A673 (cell line): Measurements from ENCODE around the gene STOML1.

Experiments
- CTCF ChIP-seq: fragments of 300-800, 200-600 bp; sonication (generic); conservative IDR thresholded peaks from 2 replicates; pipeline ENCODE4 v1.5.1; 2017; ENCODE audit warnings: low read depth, mild to moderate bottlenecking, antibody characterized with exemption, low read length, moderate library complexity, mixed read lengths
- EZH2 ChIP-seq: fragments of 200-600 bp; sonication (generic); IDR thresholded peaks from 2 replicates; pipeline ENCODE4 v1.6.1; 2017; ENCODE audit warnings: borderline replicate concordance, low read depth, mild to moderate bottlenecking, mixed read lengths, antibody characterized with exemption, low read length; ENCODE audit not compliant: poor library complexity, severe bottlenecking

- no peak for TF ChIP-seq CTCF
- no peak for TF ChIP-seq EZH2
Observed at GRCh38 chr15:73946795-73947370, 45.2 kb downstream of the STOML1 start.
